Cardiac fibroblast (primary cell): ENCODE data around the gene NDUFS4.
"Not testable (repeated sequence)": the region's sequence is repeated elsewhere in the genome, so short reads cannot be mapped to it uniquely, and the experiment has no call there.

Experiments
- DNase-seq, 2 donors: peaks; one replicate each; pipeline versions ENCODE4 v3.0.0 to v3.0.0-alpha.2; 2010; ENCODE audit warnings: low read depth in 2 of 2
- H3K4me3 ChIP-seq, 2 donors: replicated peaks in 1 of 2; 1 replicate in 1 of 2; 2 replicates in 1 of 2; pipeline ENCODE4 v1.5.1; 2011; ENCODE audit warnings: low read depth in 2 of 2, low read length in 2 of 2, mild to moderate bottlenecking in 2 of 2, moderate library complexity in 1 of 2
- CTCF ChIP-seq: IDR thresholded peaks from one replicate; pipeline ENCODE4 v1.5.1; 2011; ENCODE audit warnings: low read depth, mild to moderate bottlenecking, low read length, inconsistent platforms

NDUFS4 gene

GRCh38 chr5:53604309-53604708 is 43.9 kb downstream of the NDUFS4 start:
- no peak for TF ChIP-seq CTCF
- no peak for DNase-seq
- H3K4me3 ChIP-seq = no peak overlapping the region

- no peak overlapping the region for H3K4me3 ChIP-seq
- no peak for TF ChIP-seq CTCF
- peak; percentile 45 to 48 for DNase-seq
These were observed 47.4 kb downstream of the NDUFS4 start for GRCh38 chr5:53607886-53608285.

- H3K4me3 ChIP-seq, DNase-seq: not testable (repeated sequence)
These were observed 48.5 kb downstream of the NDUFS4 start for GRCh38 chr5:53608897-53609296.

GRCh38 chr5:53613061-53613460 is 52.6 kb downstream of the NDUFS4 start:
- TF ChIP-seq CTCF = no peak
- H3K4me3 ChIP-seq = no peak overlapping the region
- DNase-seq = peak in 1 of 2 donors; percentile 2

GRCh38 chr5:53613536-53613935 is 53.1 kb downstream of the NDUFS4 start:
- DNase-seq = no peak
- no peak for TF ChIP-seq CTCF

GRCh38 chr5:53614376-53614885 is 54.0 kb downstream of the NDUFS4 start:
- DNase-seq = no peak
- H3K4me3 ChIP-seq = no peak overlapping the region
- TF ChIP-seq CTCF = no peak

More at GRCh38 chr5:53613536-53613935, 53.1 kb downstream of the NDUFS4 start:
- H3K4me3 ChIP-seq = no peak overlapping the region

GRCh38 chr5:53616939-53617549 is 56.6 kb downstream of the NDUFS4 start:
- no peak overlapping the region for H3K4me3 ChIP-seq
- peak; percentile 1 to 30 for DNase-seq
- no peak for TF ChIP-seq CTCF
